Activated naive CD8-positive, alpha-beta T cell (primary cell): ENCODE results near the gene ERC1.
"Not testable (repeated sequence)": the region's sequence is repeated elsewhere in the genome, so short reads cannot be mapped to it uniquely, and the experiment has no call there.

Experiments
- H3K27ac Mint-ChIP-seq: one replicate; pipeline ENCODE4 v1.8.0; 2021; ENCODE audit warnings: mixed read lengths
- H3K27me3 Mint-ChIP-seq: one replicate; pipeline ENCODE4 v1.8.0; 2021; ENCODE audit warnings: mixed read lengths
- H3K36me3 Mint-ChIP-seq: one replicate; pipeline ENCODE4 v1.8.0; 2021; ENCODE audit warnings: mixed read lengths
- H3K4me1 Mint-ChIP-seq: one replicate; pipeline ENCODE4 v1.8.0; 2021; ENCODE audit warnings: low read depth, mixed read lengths
- H3K4me3 Mint-ChIP-seq: one replicate; pipeline ENCODE4 v1.8.0; 2021; ENCODE audit warnings: mild to moderate bottlenecking, mixed read lengths
- H3K9me3 Mint-ChIP-seq: one replicate; pipeline ENCODE4 v1.8.0; 2021; ENCODE audit warnings: low read depth, mixed read lengths

ERC1 gene

GRCh38 chr12:1207276-1207675 is 216.3 kb downstream of the ERC1 start:
- peaks cover 9% of the 10 kb centered on the region for H3K36me3 Mint-ChIP-seq
- H3K4me3 Mint-ChIP-seq = no peak overlapping the region
- peaks cover 11% of the 10 kb centered on the region for H3K4me1 Mint-ChIP-seq
- H3K27me3 Mint-ChIP-seq = no peaks in the 10 kb centered on the region
- no peaks in the 10 kb centered on the region for H3K9me3 Mint-ChIP-seq
- no peak overlapping the region for H3K27ac Mint-ChIP-seq

GRCh38 chr12:1208719-1209118 is 217.7 kb downstream of the ERC1 start:
- H3K27me3 Mint-ChIP-seq, H3K4me3 Mint-ChIP-seq, H3K9me3 Mint-ChIP-seq, H3K36me3 Mint-ChIP-seq, H3K27ac Mint-ChIP-seq: not testable (repeated sequence)
- H3K4me1 Mint-ChIP-seq = peaks cover 11% of the 10 kb centered on the region

GRCh38 chr12:1212526-1212925 is 221.5 kb downstream of the ERC1 start:
- peaks cover 9% of the 10 kb centered on the region for H3K36me3 Mint-ChIP-seq
- H3K27ac Mint-ChIP-seq = no peak overlapping the region
- H3K4me1 Mint-ChIP-seq = peaks cover 3% of the 10 kb centered on the region
- H3K27me3 Mint-ChIP-seq = no peaks in the 10 kb centered on the region
- no peaks in the 10 kb centered on the region for H3K9me3 Mint-ChIP-seq
- no peak overlapping the region for H3K4me3 Mint-ChIP-seq

- Mint-ChIP-seq H3K36me3 (peaks cover 9% of the 10 kb centered on the region), H3K27ac (no peak overlapping the region), H3K9me3 (no peaks in the 10 kb centered on the region), H3K27me3 (no peaks in the 10 kb centered on the region), H3K4me1 (peaks cover 3% of the 10 kb centered on the region), H3K4me3 (no peak overlapping the region)
These were observed 222.2 kb downstream of the ERC1 start for GRCh38 chr12:1213205-1213604.

GRCh38 chr12:1213618-1214205 is 222.7 kb downstream of the ERC1 start:
- H3K27me3 Mint-ChIP-seq = no peaks in the 10 kb centered on the region
- H3K9me3 Mint-ChIP-seq = no peaks in the 10 kb centered on the region
- H3K4me3 Mint-ChIP-seq = no peak overlapping the region
- H3K4me1 Mint-ChIP-seq = peaks cover 3% of the 10 kb centered on the region
- H3K36me3 Mint-ChIP-seq = peaks cover 7% of the 10 kb centered on the region
- no peak overlapping the region for H3K27ac Mint-ChIP-seq

GRCh38 chr12:1216560-1216959 is 225.5 kb downstream of the ERC1 start:
- Mint-ChIP-seq H3K27ac (no peak overlapping the region), H3K9me3 (no peaks in the 10 kb centered on the region), H3K4me3 (no peak overlapping the region), H3K36me3 (peaks cover 2% of the 10 kb centered on the region), H3K27me3 (no peaks in the 10 kb centered on the region), H3K4me1 (peaks cover 3% of the 10 kb centered on the region)

GRCh38 chr12:1217191-1217949 is 226.3 kb downstream of the ERC1 start:
- peaks cover 2% of the 10 kb centered on the region for H3K36me3 Mint-ChIP-seq
- H3K27me3 Mint-ChIP-seq = no peaks in the 10 kb centered on the region
- H3K4me3 Mint-ChIP-seq = no peak overlapping the region

DNA sequence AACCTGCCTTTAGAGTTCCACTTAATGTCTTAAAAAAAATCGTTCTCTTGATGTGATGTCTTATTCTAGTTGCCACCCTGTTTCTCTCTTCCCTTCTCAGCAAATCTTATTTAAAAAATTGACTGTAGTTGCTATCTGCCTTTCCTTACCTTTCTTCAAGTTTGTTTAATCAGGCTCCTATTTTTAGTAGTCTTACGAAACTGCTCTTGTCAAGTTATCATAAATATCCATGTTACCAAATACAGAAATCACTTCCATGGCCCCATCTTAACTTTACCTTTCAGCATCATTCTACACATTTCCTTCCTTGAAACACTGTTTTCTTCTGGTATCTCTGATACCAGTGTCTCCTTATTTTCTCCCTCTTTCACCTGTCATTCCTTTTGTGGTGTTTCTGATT is 227.3 kb downstream of the ERC1 start:
- no peaks in the 10 kb centered on the region for H3K27me3 Mint-ChIP-seq
- H3K4me1 Mint-ChIP-seq = no peaks in the 10 kb centered on the region
- H3K36me3 Mint-ChIP-seq = peaks cover 2% of the 10 kb centered on the region
- H3K4me3 Mint-ChIP-seq = no peak overlapping the region
- no peak overlapping the region for H3K27ac Mint-ChIP-seq
- no peaks in the 10 kb centered on the region for H3K9me3 Mint-ChIP-seq

More at GRCh38 chr12:1217191-1217949, 226.3 kb downstream of the ERC1 start:
- Mint-ChIP-seq H3K4me1 (peaks cover 3% of the 10 kb centered on the region), H3K27ac (no peak overlapping the region), H3K9me3 (no peaks in the 10 kb centered on the region)

GRCh38 chr12:1220127-1221092 is 229.4 kb downstream of the ERC1 start:
- Mint-ChIP-seq H3K27ac (no peak overlapping the region), H3K27me3 (no peaks in the 10 kb centered on the region), H3K36me3 (peaks cover 3% of the 10 kb centered on the region), H3K4me1 (no peaks in the 10 kb centered on the region), H3K4me3 (no peak overlapping the region), H3K9me3 (no peaks in the 10 kb centered on the region)

- peaks cover 13% of the 10 kb centered on the region for H3K4me1 Mint-ChIP-seq
- H3K27me3 Mint-ChIP-seq = no peaks in the 10 kb centered on the region
These were observed 232.0 kb downstream of the ERC1 start for GRCh38 chr12:1222858-1223639.

GRCh38 chr12:1226951-1227350 is 235.9 kb downstream of the ERC1 start:
- Mint-ChIP-seq H3K9me3 (peaks cover 3% of the 10 kb centered on the region), H3K27me3 (no peaks in the 10 kb centered on the region), H3K4me1 (peaks cover 15% of the 10 kb centered on the region), H3K27ac (no peak overlapping the region), H3K36me3 (peaks cover 25% of the 10 kb centered on the region), H3K4me3 (no peak overlapping the region)

More at GRCh38 chr12:1222858-1223639, 232.0 kb downstream of the ERC1 start:
- Mint-ChIP-seq H3K27ac (no peak overlapping the region), H3K4me3 (no peak overlapping the region), H3K36me3 (peaks cover 9% of the 10 kb centered on the region), H3K9me3 (no peaks in the 10 kb centered on the region)

GRCh38 chr12:1234073-1234472 is 243.1 kb downstream of the ERC1 start:
- Mint-ChIP-seq H3K4me1 (peaks cover 2% of the 10 kb centered on the region), H3K9me3 (peaks cover 3% of the 10 kb centered on the region), H3K27me3 (no peaks in the 10 kb centered on the region), H3K36me3 (peaks cover 12% of the 10 kb centered on the region), H3K27ac (no peak overlapping the region), H3K4me3 (no peak overlapping the region)

DNA sequence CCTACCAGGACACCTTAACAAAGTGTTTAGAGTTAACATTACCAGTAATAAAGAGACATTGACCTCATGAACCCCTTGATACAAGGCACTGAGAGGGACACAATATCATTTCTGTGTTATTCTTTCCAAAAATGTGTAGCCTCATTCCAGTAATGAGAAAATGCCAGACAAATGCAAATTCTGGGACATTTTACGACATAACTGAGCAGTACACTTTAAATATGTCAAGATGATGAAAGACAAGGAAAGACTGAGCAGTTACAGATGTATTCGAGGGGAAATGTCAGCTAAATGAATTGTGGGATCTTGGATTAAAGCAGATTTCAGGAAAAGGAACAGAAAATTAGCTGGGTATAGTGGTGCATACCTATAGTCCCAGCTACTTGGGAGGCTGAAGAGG is 255.6 kb downstream of the ERC1 start:
- no peaks in the 10 kb centered on the region for H3K4me1 Mint-ChIP-seq
- no peaks in the 10 kb centered on the region for H3K36me3 Mint-ChIP-seq
- no peaks in the 10 kb centered on the region for H3K9me3 Mint-ChIP-seq
- no peaks in the 10 kb centered on the region for H3K27me3 Mint-ChIP-seq
- no peak overlapping the region for H3K27ac Mint-ChIP-seq
- no peak overlapping the region for H3K4me3 Mint-ChIP-seq

GRCh38 chr12:1250641-1251040 is 259.6 kb downstream of the ERC1 start:
- Mint-ChIP-seq H3K27ac (no peak overlapping the region), H3K9me3 (no peaks in the 10 kb centered on the region), H3K36me3 (peaks cover 7% of the 10 kb centered on the region), H3K27me3 (no peaks in the 10 kb centered on the region), H3K4me1 (no peaks in the 10 kb centered on the region), H3K4me3 (no peak overlapping the region)
